HL-60 (cell line): Measurements from ENCODE around the gene SLC44A4.

ENCODE experiments used
- CTCF ChIP-seq: IDR thresholded peaks from one replicate; pipeline ENCODE4 v1.5.1; 2011; ENCODE audit warnings: low read length, control low read depth, inconsistent platforms; ENCODE audit not compliant: insufficient read depth
- GABPA ChIP-seq: IDR thresholded peaks from 2 replicates; pipeline ENCODE4 v1.6.1; 2012; ENCODE audit warnings: low read depth

GRCh38 chr6:31879901-31880300, 1.1 kb upstream of the SLC44A4 start:
- TF ChIP-seq CTCF (no peak), GABPA (no peak)
